GM10266 (cell line): ENCODE data around the gene GPRASP3.
"Not testable (repeated sequence)": the region's sequence is repeated elsewhere in the genome, so short reads cannot be mapped to it uniquely, and the experiment has no call there.

Experiments used
- DNase-seq: peaks from one replicate; pipeline ENCODE4 v3.0.0; 2012; ENCODE audit errors: extremely low spot score
- TF ChIP-seq, protein P1 (sequence below): IDR thresholded peaks from 2 replicates; pipeline ENCODE4 v1.5.1; 2012; ENCODE audit warnings: mild to moderate bottlenecking, low read depth; ENCODE audit not compliant: control insufficient read depth, insufficient read depth; ENCODE audit errors: missing control alignments

The GPRASP3 gene

GRCh38 chrX:102708900-102709299, 11.6 kb upstream of the GPRASP3 start:
- TF ChIP-seq, protein P1, sequence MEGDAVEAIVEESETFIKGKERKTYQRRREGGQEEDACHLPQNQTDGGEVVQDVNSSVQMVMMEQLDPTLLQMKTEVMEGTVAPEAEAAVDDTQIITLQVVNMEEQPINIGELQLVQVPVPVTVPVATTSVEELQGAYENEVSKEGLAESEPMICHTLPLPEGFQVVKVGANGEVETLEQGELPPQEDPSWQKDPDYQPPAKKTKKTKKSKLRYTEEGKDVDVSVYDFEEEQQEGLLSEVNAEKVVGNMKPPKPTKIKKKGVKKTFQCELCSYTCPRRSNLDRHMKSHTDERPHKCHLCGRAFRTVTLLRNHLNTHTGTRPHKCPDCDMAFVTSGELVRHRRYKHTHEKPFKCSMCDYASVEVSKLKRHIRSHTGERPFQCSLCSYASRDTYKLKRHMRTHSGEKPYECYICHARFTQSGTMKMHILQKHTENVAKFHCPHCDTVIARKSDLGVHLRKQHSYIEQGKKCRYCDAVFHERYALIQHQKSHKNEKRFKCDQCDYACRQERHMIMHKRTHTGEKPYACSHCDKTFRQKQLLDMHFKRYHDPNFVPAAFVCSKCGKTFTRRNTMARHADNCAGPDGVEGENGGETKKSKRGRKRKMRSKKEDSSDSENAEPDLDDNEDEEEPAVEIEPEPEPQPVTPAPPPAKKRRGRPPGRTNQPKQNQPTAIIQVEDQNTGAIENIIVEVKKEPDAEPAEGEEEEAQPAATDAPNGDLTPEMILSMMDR = no peak
- DNase-seq = no peak

DNA sequence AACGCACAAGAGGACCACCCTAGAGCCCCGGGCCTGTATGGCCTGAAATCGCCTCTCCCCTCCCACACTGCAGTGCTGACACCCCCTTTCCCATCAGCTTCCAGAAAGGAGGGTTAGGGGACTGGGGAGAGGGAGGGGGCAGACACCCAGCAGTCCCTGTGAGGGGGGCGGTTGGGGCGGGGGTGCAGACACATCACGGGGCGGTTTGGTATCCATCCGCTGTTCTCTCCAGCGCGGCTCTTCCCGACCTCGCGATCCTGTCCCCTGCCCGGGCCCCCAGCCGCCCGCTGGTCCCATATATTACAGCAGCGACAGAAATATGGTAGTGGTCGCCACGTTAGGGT, 8.7 kb upstream of the GPRASP3 start:
- no peak for DNase-seq
- TF ChIP-seq, protein P1 = no peak

DNA sequence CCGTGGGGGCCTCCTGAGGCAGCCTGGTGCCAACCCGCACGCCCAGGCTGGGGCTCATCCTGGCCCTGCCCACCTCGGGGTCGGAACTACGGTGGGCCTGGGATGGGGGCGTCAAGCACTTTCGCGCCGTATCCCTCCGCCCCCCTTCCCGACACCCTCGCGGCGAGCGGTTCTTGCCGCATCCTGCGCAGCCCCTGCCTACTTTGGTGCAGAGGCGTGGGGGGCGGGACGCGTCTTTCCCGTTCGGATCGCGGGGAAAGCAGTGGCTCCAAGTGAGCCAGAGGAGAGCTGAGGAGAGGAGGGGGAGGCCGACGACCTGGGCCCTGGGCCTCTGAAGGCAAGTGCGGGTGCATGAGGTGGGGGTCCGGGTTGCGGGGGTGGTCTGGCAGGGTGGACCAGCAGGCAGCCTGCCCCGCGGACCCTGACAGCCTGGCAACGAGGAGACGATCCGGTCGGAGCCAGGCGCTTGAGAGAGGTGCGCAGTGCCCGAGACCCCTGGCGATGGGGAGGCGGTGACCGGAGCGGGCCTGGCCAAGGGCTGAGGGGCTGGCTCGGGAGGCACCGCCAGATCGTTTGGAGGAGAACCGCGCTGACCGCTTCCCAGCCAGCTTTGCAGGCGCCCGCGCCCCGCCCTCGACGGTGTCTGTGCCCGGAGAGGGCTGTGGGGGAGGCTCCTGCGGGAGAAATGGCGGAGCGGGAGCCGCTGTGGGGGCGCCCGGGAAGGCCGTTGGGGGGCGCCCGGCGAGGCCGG, 8.2 kb upstream of the GPRASP3 start, which contains the start of gene GPRASP2:
GPRASP2 (plus strand) TSS at position 233 of the 751 bp plus-strand sequence. CDS start 2,422 bp downstream, outside the sequence.
- no peak for DNase-seq
- TF ChIP-seq, protein P1 = no peak

DNA sequence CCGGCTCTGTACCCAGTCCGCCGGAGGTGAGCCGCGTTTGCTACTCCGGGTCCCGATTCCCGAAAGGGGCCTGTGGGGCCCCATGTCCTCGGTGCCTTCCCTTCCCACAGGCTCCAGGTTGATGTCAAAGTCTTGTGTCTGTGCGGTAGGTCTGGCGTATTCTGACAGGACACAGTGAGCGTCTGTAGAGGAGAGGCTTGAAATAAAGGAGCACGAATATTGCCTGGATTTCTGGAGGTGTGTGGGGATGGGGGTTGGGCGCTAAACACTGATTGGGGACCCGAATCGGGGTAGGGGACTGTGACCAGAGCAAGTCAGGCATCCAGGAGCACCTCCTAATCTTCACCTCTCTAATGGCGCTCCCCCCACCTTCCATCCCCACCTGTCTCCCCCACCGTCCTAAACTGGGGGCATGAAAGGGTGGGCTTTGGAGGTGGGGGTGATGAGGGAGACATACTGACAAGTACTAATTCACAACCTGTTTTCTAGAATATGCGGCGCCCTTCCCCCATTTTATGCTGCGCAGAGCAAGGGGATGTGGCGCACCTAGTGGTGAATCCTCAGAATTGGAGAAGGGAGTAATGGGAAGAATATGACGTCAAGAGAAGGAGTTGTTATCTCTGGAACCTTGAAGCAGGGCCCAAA, 7.4 kb upstream of the GPRASP3 start:
- no peak for DNase-seq
- TF ChIP-seq, protein P1 = no peak

DNA sequence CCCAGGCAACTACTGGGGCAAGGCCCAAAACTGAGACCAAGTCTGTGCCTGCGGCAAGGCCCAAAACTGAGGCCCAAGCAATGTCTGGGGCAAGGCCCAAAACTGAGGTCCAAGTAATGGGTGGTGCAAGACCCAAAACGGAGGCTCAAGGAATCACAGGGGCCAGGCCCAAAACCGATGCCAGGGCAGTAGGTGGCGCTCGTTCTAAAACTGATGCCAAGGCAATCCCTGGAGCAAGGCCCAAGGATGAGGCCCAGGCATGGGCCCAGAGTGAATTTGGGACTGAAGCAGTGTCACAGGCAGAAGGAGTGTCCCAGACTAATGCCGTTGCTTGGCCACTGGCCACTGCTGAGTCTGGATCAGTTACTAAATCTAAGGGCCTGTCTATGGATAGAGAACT, 5.5 kb upstream of the GPRASP3 start:
- TF ChIP-seq, protein P1 = no peak
- no peak for DNase-seq

- DNase-seq = no peak
- TF ChIP-seq, protein P1 = no peak
These were observed 4.6 kb upstream of the GPRASP3 start for GRCh38 chrX:102715967-102716366.

GRCh38 chrX:102721169-102721506, 595 bp downstream of the GPRASP3 start:
- DNase-seq = not testable (repeated sequence)
